ENCODE results near the gene CCL21. TPM values are rescaled to one million over a fixed set of nuclear protein-coding genes. Genes with fewer than 3 reads are reported as not detected.
A peak's percentile ranks its signal among the peaks of the same experiment; 100 is the strongest.

CCL21 gene
- total RNA-seq, 2 experiments from 2014 or later, result not detected

DNA sequence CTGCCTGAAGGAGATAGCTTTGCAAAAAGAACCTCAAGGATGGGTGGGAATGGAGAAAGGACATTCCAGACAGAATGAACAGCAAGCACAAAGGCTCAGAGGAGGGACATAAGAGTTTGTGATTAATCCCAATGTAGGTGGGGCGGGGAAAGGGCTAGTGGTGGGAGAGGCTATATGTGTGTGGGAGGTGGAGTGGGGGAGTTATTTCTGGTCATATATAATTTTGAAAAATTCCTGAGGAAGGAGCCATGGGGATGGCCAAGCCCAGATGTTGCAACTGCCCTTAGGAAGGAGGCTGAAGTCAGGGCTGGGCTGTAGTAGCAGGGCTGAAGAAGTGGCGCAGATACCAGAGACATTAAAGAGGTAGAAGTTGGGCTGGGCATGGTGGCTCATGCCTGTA is 34.1 kb downstream of the CCL21 start:
- Mint-ChIP-seq H3K4me1 (no peaks in the 10 kb centered on the region), H3K9me3 (ENCODE audit: low read depth) (no peaks in the 10 kb centered on the region), H3K36me3 (peaks cover 2% of the 10 kb centered on the region), H3K4me3 (no peak overlapping the region), H3K27me3 (no peaks in the 10 kb centered on the region), H3K27ac (no peak overlapping the region)
- no peak for ATAC-seq
- CTCF ChIA-PET, result interaction anchor here (1.0 to 2.5 kb wide), 3 partner anchors 11 to 27 kb away, joined by 4 to 20 read pairs (median 6); no protein-coding TSS in a partner anchor
- DNase-seq, result no peak

- no peaks in the 10 kb centered on the region for H3K4me1 Mint-ChIP-seq
- no peak overlapping the region for H3K27ac Mint-ChIP-seq
- CTCF ChIA-PET, result interaction anchor here (1.0 to 2.5 kb wide), 4 partner anchors 10 to 27 kb away, joined by 3 to 20 read pairs (median 5); no protein-coding TSS in a partner anchor
- H3K9me3 Mint-ChIP-seq (ENCODE audit: low read depth), result no peaks in the 10 kb centered on the region
- no peak overlapping the region for H3K4me3 Mint-ChIP-seq
- H3K27me3 Mint-ChIP-seq, result no peaks in the 10 kb centered on the region
- H3K36me3 Mint-ChIP-seq, result peaks cover 4% of the 10 kb centered on the region
- DNase-seq (peak; percentile 71), ATAC-seq (peak; percentile 75)
Observed at GRCh38 chr9:34675048-34675714, 34.8 kb downstream of the CCL21 start.

DNA sequence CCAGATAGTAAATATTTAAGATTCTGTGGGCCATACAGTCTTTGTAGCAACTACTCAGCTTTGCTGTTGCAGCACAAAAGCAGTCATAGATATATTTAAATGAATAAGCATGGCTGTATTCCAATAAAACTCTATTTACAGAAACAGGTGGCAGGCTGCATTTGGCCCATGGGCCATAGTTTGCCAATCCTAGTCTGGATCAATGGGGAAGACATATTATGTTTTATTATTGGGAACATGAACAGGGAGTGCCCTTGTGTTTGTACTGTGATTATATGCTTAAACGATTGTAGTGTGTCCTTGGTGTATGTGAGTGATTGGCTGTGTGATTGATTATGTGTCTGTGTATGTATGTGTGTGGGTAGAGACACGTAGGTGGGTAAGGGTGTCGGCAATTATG is 35.5 kb downstream of the CCL21 start:
- CTCF ChIA-PET, result interaction anchor here (1.2 to 2.5 kb wide), 3 partner anchors 11 to 28 kb away, joined by 3 to 20 read pairs (median 6); no protein-coding TSS in a partner anchor
- no peaks in the 10 kb centered on the region for H3K9me3 Mint-ChIP-seq (ENCODE audit: low read depth)
- ATAC-seq (no peak), DNase-seq (no peak)
- H3K27me3 Mint-ChIP-seq, result no peaks in the 10 kb centered on the region
- H3K36me3 Mint-ChIP-seq, result peaks cover 7% of the 10 kb centered on the region
- no peak overlapping the region for H3K4me3 Mint-ChIP-seq
- no peak overlapping the region for H3K27ac Mint-ChIP-seq
- H3K4me1 Mint-ChIP-seq, result no peaks in the 10 kb centered on the region

DNA sequence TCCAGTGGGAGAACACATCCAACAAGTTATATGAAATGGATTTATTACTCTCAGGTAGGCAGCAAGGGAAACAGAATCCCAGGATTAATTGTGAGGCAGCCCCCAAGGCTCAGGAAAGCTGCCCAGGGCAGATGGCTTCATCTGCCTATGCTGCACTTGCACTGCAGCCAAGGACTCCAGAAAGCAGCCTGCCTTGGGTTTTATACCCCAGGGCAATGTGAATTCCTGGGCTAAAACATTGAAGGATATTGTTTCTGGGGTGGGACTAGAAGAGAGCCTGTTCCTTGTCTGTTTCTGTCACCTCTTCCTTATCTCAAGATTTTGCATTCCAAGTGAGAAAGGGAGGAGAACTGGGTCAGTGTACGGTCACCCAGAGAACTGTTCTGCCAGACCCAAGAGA is 38.6 kb downstream of the CCL21 start:
- H3K9me3 Mint-ChIP-seq (ENCODE audit: low read depth), result peaks cover 3% of the 10 kb centered on the region
- ATAC-seq (no peak), DNase-seq (no peak)
- H3K4me1 Mint-ChIP-seq, result peaks cover 2% of the 10 kb centered on the region
- H3K27ac Mint-ChIP-seq, result no peak overlapping the region
- H3K36me3 Mint-ChIP-seq, result peaks cover 21% of the 10 kb centered on the region
- H3K4me3 Mint-ChIP-seq, result no peak overlapping the region
- CTCF ChIA-PET, result interaction anchor here (1.9 kb wide), 1 partner anchor 30 kb away, joined by 14 read pairs; no protein-coding TSS in a partner anchor
- H3K27me3 Mint-ChIP-seq, result no peaks in the 10 kb centered on the region

DNA sequence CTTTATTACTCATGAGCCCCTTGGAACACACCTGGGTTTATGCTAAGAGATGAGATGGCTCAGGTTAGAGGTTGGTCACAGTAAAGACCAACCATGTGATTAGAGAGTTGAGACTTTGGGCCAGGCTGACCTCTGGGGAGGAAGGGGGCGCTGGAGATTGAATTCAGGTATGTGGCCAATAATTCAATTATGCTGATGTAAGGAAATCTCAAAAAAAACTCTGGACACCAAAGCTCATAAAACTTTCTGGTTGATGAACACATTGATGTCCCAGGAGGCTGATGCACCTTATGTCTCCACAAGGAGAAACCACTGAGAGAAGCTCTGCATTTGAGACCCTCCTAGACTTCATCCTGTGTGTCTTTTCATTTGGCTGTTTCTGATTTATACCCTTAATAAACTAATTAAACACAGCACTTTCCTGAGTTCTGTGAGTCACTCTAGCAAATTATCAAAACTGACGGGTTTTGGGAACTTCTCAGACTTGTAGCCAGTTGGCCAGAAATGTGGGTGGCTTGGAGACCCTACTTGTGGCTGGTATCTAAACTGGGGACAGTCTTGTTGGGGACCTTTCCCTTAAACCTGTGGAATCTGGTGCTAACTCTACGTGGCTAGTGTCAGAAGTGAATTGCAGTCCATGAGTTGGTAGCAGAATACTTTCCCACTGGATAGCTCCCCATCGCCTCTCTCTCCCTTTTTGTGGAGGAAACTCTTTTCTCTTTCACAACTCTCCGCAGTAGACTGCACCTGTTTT is 40.0 kb downstream of the CCL21 start:
- ATAC-seq, result no peak
- peaks cover 3% of the 10 kb centered on the region for H3K9me3 Mint-ChIP-seq (ENCODE audit: low read depth)
- no peaks in the 10 kb centered on the region for H3K27me3 Mint-ChIP-seq
- H3K4me3 Mint-ChIP-seq, result no peak overlapping the region
- CTCF ChIA-PET, result interaction anchor here (1.9 kb wide), 1 partner anchor 31 kb away, joined by 14 read pairs; no protein-coding TSS in a partner anchor
- no peak overlapping the region for H3K27ac Mint-ChIP-seq
- no peak for DNase-seq
- H3K4me1 Mint-ChIP-seq, result peaks cover 5% of the 10 kb centered on the region
- H3K36me3 Mint-ChIP-seq, result peaks cover 23% of the 10 kb centered on the region

DNA sequence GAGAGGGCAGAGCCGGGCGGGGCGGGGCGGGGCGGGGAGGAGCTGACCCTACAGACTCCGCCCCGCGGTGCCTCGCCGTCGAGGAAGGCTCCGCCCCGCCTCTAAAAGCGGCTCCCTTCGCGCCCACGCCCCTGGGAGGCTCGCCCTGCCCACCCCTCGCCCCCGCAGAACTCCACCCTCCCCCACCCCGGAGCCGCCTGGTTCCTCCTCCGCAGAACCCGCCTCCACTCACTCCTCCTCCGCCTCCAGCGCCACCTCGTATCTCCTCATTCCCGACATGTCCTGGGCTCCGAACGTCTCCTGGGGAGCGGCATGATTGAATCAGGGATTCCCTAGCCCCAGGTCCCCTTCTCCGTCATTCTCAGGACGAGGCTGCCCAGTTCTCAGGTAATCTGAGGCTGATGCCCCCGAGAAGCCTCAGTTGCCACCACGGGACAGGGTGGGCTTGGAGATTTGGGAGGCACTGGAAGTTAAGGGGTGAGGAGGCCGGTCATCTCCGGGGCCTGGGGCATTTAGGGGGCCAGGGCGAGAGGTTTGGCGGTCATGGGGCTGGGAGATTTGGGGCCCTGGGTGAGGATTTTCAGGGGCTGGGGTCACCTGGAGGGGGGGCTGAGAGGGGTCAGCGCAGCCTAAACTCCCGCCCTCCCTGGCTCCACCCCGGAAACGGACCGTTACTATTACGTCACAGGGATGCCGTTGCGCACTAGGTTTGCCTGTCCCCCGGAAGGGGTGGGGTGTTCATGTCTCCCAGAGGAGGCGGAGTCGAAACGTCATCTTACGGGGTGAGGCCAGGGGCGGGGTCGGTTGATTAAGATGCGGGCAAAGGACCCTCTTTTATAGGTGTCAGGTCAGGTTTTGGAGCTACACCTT is 44.3 kb downstream of the CCL21 start:
- Mint-ChIP-seq H3K9me3 (ENCODE audit: low read depth) (peaks cover 3% of the 10 kb centered on the region), H3K4me1 (peaks cover 29% of the 10 kb centered on the region), H3K36me3 (peaks cover 23% of the 10 kb centered on the region), H3K27me3 (no peaks in the 10 kb centered on the region), H3K27ac (peak overlapping the region; percentile 90), H3K4me3 (peak overlapping the region; percentile 80)
- CTCF ChIA-PET, result interaction anchor here (0.6 to 10.8 kb wide), 8 partner anchors 9 to 53 kb away, joined by 3 to 124 read pairs (median 6); partner anchors contain the start of genes DCTN3, GALT, IL11RA and RPP25L
- peak; percentile 94 for DNase-seq
- peak; percentile 83 for ATAC-seq

DNA sequence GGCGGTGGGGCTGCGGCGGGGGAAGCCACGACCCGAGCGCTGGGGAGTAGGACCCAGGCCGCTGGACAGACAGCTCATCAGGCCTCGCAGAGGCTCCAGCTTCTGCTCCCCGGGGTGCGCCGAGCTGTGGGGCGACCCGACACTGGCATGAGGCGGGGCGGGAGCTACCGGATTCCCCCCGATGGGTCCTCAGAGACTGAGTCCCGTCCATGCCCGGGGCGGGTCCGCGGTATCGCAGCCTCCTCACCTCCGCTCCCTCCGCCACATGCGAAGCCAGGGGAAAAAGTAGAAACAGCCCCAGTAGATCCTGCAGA is 44.9 kb downstream of the CCL21 start:
- DNase-seq, result no peak
- peaks cover 29% of the 10 kb centered on the region for H3K4me1 Mint-ChIP-seq
- H3K27me3 Mint-ChIP-seq, result no peaks in the 10 kb centered on the region
- CTCF ChIA-PET, result interaction anchor here (0.6 to 10.8 kb wide), 9 partner anchors 9 to 53 kb away, joined by 3 to 124 read pairs (median 5); partner anchors contain the start of genes DCTN3, GALT, IL11RA and RPP25L
- peaks cover 3% of the 10 kb centered on the region for H3K9me3 Mint-ChIP-seq (ENCODE audit: low read depth)
- ATAC-seq, result no peak
- peak overlapping the region; percentile 90 for H3K27ac Mint-ChIP-seq
- H3K4me3 Mint-ChIP-seq, result peak overlapping the region; percentile 80
- peaks cover 18% of the 10 kb centered on the region for H3K36me3 Mint-ChIP-seq

GRCh38 chr9:34664281-34665066 is 45.5 kb downstream of the CCL21 start:
- H3K27me3 Mint-ChIP-seq, result no peaks in the 10 kb centered on the region
- ATAC-seq, result peak; percentile 56
- peak; percentile 90 for DNase-seq
- peak overlapping the region; percentile 90 for H3K27ac Mint-ChIP-seq
- peak overlapping the region; percentile 80 for H3K4me3 Mint-ChIP-seq
- H3K9me3 Mint-ChIP-seq (ENCODE audit: low read depth), result peaks cover 3% of the 10 kb centered on the region
- peaks cover 29% of the 10 kb centered on the region for H3K4me1 Mint-ChIP-seq
- CTCF ChIA-PET, result interaction anchor here (0.6 to 10.8 kb wide), 10 partner anchors 8 to 52 kb away, joined by 3 to 124 read pairs (median 6); partner anchors contain the start of genes DCTN3, GALT, IL11RA and RPP25L
- peaks cover 15% of the 10 kb centered on the region for H3K36me3 Mint-ChIP-seq

DNA sequence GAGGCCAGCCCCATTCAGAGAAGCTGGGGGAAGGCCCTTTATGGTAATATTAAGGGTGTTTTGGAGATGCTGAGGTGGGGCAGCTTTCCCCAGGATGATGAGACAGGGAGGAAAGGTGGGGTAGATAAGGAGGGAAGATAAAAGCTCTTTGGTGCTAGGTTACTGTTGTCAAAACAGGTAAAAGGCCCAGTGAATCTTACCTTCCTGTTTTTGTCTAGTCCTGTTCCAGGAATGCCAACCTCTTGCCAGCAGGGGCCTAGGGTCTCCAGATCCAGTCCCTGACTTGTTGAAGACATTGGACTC is 46.7 kb downstream of the CCL21 start:
- DNase-seq (no peak), ATAC-seq (no peak)
- no peak overlapping the region for H3K4me3 Mint-ChIP-seq
- peak overlapping the region; percentile 70 for H3K27ac Mint-ChIP-seq
- peaks cover 29% of the 10 kb centered on the region for H3K4me1 Mint-ChIP-seq
- CTCF ChIA-PET, result interaction anchor here (0.6 to 10.8 kb wide), 5 partner anchors 12 to 39 kb away, joined by 3 to 124 read pairs (median 52); partner anchors contain the start of genes GALT, IL11RA and SIGMAR1
- peaks cover 5% of the 10 kb centered on the region for H3K36me3 Mint-ChIP-seq
- H3K9me3 Mint-ChIP-seq (ENCODE audit: low read depth), result no peaks in the 10 kb centered on the region
- H3K27me3 Mint-ChIP-seq, result no peaks in the 10 kb centered on the region

DNA sequence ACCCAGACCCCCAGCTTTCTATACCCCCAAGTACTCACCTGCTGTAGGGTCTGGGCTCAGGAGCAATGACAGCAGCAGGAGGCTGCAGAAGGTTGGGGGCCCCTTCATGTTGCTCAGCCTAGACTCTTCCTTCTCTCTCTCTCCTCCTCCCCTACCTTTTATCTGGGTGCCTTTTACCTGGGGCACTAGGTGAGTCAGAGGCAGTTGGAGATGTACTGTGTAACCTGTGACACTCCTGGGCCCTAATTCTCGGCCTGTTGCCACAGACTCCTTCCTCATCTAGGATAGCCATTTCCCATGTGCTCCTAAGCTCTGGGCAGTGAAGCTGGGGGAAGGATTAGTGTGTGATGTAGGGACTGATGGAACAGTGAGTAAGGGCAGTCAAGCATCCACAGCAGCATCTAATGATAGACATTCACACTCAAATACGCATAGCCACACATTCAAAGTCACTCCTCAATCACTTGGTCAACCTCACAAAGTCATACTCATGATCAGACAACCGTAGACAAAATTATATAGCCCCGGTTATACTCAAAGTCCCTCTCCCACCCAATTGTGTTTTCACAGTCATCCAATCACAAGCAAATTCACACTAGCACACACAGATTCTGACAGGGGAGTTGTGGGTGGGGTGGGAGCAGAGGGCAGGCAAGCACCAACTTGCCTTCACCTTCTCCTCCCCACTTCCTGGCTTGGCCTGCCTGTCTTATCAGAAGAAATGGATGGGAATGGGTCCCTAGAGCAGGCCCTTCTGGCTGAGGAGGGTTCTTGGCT is 47.2 kb downstream of the CCL21 start, which contains the start of gene CCL27:
CCL27 (minus strand) TSS at position 132 of the 777 bp plus-strand sequence; CDS start at position 108, 24 bp downstream.
- CTCF ChIA-PET, result interaction anchor here (0.6 to 10.8 kb wide), 5 partner anchors 12 to 43 kb away, joined by 3 to 124 read pairs (median 52); partner anchors contain the start of genes DCTN3, GALT, IL11RA and SIGMAR1
- Mint-ChIP-seq H3K36me3 (peaks cover 3% of the 10 kb centered on the region), H3K4me3 (no peak within 1 kb of the TSS), H3K27ac (peak within 1 kb of the TSS; percentile 70), H3K4me1 (peaks cover 28% of the 10 kb centered on the region), H3K27me3 (no peaks in the 10 kb centered on the region), H3K9me3 (ENCODE audit: low read depth) (no peaks in the 10 kb centered on the region)
- ATAC-seq (no peak), DNase-seq (no peak)

DNA sequence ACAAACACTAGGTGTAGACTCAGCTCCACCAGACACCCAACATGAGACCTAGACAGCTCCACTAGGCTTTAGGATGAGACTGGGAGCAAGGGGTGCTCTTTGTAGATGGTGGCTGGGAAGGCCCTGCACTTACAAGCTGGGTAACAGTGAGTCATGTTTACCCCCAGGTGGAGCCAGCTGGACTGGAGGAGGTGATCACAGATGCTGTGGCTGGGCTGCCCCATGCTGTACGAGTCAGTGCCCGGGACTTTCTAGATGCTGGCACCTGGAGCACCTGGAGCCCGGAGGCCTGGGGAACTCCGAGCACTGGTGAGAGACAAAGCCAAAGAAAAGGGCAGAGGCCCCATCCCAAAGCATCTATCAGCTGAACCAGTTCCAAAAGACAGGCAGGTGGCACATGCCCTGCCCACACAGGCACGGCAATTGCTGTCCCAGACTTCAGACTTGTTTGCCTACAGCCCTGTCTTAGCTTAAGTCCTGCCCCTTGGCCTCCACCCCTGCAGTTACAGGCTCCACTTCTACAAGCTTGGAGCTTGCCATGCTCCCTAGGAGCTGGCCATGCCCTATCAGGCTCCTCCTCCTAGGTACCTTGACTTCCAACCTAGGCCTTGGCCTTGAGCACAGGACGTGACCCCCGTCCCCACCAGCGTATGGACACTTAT is 50.2 kb downstream of the CCL21 start:
- no peak overlapping the region for H3K4me3 Mint-ChIP-seq
- H3K27me3 Mint-ChIP-seq, result no peaks in the 10 kb centered on the region
- DNase-seq (no peak), ATAC-seq (no peak)
- no peak overlapping the region for H3K27ac Mint-ChIP-seq
- peaks cover 23% of the 10 kb centered on the region for H3K4me1 Mint-ChIP-seq
- H3K36me3 Mint-ChIP-seq, result no peaks in the 10 kb centered on the region
- CTCF ChIA-PET, result interaction anchor here (10.8 kb wide), 1 partner anchor 11 kb away, joined by 124 read pairs; the partner anchor contains the start of genes GALT and IL11RA
- H3K9me3 Mint-ChIP-seq (ENCODE audit: low read depth), result no peaks in the 10 kb centered on the region
